Neural progenitor cell (in vitro differentiated cells): ENCODE results near the gene PTPN4.

ENCODE experiments used
- EZH2 ChIP-seq: fragments of 200-600 bp; sonication (generic); IDR thresholded peaks from 2 replicates; pipeline ENCODE4 v1.6.1; 2017; ENCODE audit warnings: antibody characterized with exemption, mild to moderate bottlenecking, moderate library complexity
- EZH2phosphoT487 ChIP-seq: fragments of 200-600 bp; sonication (generic); IDR thresholded peaks from 2 replicates; pipeline ENCODE4 v1.6.1; 2017; ENCODE audit warnings: antibody characterized with exemption
- TF ChIP-seq, protein P1 (sequence below): fragments of 200-600 bp; sonication (generic); IDR thresholded peaks from 2 replicates; pipeline ENCODE4 v1.5.1; 2017; ENCODE audit warnings: antibody characterized with exemption, mild to moderate bottlenecking

DNA sequence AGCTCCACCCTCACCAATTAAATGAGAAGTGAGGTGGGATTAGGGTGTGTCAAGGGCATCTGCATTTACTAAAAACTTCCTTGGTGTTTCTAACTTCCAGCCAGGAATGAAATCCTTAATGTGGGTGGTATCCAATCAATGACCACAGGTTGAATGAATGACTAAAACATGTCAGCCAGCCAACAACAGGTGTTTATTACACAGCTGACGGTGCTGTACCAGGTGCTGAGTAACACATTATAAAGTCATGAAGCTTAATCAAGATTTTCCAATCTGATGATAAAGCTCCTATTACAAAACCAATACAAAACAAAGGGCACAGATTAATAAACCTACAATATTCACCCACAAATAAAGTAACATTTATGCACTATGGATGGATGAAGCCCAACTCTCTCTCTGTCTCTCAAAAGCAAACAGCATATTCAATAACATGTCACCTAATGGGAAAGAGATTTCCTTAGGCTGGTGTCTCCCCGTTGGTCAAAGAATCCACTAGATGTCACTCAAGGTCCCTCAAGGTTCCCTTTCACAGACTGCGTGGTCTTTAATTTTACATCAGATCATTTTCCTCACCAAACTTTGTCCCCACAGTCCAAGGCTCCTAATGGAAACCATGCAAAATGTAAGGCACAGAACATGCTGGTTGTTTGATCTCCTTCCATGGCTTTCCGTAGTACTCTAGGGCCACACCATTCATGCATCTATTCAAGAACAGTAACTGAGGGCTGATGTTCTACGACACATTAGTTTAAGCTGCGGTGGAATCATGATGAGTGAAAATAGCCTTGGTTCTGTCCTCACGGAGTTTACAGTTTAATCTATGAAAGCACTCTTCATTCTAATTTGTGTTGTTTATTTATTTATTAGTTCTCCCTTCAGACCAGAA, 6.4 kb upstream of the PTPN4 start:
- TF ChIP-seq, protein P1, sequence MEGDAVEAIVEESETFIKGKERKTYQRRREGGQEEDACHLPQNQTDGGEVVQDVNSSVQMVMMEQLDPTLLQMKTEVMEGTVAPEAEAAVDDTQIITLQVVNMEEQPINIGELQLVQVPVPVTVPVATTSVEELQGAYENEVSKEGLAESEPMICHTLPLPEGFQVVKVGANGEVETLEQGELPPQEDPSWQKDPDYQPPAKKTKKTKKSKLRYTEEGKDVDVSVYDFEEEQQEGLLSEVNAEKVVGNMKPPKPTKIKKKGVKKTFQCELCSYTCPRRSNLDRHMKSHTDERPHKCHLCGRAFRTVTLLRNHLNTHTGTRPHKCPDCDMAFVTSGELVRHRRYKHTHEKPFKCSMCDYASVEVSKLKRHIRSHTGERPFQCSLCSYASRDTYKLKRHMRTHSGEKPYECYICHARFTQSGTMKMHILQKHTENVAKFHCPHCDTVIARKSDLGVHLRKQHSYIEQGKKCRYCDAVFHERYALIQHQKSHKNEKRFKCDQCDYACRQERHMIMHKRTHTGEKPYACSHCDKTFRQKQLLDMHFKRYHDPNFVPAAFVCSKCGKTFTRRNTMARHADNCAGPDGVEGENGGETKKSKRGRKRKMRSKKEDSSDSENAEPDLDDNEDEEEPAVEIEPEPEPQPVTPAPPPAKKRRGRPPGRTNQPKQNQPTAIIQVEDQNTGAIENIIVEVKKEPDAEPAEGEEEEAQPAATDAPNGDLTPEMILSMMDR = peak; percentile 68
- TF ChIP-seq EZH2phosphoT487 (no peak), EZH2 (no peak)
